ENCODE measurements around the gene CYTH1. TPM values are rescaled to one million over a fixed set of nuclear protein-coding genes. Genes with fewer than 3 reads are reported as not detected.
A peak's percentile ranks its signal among the peaks of the same experiment; 100 is the strongest.

The CYTH1 gene
- polyA plus RNA-seq, 1 donor from 2014 or later: 210 TPM

DNA sequence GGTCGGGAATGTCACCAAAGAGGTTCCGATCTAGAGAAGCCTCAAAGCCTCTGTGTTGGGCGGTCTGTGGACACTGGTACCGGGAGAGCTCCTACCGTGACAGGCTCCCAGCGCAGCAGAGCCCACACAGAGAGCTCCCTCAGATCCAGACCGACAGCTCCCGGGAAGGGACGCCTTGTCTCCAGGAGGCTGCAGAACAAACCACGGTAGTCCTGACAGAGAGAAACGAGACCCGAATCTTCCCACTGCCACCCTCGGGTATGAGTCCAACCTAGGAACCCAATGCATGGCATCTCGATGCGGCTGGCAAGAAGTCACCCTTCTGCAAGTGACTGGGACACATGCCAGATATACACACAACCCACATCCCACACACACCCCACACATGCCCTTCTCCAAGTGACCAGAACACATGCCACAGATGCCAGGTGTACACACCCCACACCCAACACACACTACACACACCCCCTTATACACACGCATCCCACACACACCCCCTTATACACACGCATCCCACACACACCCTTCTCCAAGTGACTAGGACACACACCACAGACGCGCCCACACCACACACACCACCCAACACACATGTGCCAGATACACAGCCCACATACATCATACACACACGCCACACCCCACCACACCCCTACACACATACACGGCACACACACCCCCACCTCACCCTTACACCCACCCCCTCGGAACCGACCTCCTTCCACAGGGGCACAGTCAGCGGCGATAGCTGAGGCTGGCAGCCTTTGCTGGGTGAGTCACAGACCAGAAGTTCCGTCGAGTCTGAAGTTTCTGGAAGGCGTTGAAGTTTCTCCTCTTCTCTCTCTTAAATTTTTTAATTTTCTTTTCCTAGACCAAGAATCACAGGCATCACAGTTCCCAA, 15.9 kb upstream of the CYTH1 start:
- Mint-ChIP-seq H3K4me1 (peaks cover 6 to 10% (median 6%) of the 10 kb centered on the region in 3 donors), H3K4me3 (peak overlapping the region in 1 of 4 donors; percentile 62), H3K9me3 (no peaks in the 10 kb centered on the region), H3K27me3 (no peaks in the 10 kb centered on the region), H3K27ac (peak overlapping the region in 1 of 3 donors; percentile 20), H3K36me3 (peaks cover 10% of the 10 kb centered on the region)

DNA sequence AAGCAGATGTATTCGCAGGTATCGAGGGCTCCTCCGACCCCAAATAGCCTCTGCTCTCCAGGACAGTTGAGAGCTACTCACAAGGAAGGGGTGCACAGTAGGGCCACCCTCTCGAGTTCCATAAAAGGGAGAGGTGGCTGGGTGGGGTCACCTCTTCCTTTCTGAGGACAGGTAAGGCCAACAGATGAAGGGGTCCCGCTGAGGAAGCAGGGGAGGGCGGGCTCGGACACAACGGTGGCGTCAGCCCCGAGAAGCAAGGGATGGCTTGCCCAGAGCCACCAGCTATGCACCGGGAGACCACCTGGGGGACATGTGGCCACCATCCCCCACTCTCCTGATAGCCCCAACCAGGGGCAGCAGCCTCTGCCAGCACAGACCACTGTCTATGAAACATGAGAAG, 15.1 kb upstream of the CYTH1 start:
- Mint-ChIP-seq H3K4me1 (peaks cover 6 to 10% (median 6%) of the 10 kb centered on the region in 3 donors), H3K4me3 (no peak overlapping the region), H3K9me3 (no peaks in the 10 kb centered on the region), H3K27ac (peak overlapping the region in 1 of 3 donors; percentile 20), H3K27me3 (no peaks in the 10 kb centered on the region), H3K36me3 (peaks cover 10% of the 10 kb centered on the region)

DNA sequence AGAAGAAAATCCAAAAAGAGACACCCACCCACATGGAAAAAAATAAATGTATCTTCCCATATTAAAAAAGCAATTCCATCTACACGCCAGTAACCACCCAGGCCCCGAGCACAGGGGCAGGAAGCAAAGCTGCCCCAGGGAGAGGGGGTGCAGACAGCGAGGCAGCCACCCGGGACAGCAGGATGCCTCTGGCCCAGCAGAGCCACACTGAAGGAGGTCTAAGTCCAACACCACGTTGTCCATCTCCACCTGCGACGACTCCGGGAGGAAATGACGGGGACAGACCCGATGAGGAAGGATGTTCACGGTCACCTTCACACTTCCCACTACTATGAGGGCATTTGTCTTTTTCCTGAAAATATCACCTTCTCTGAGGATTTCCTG, 14.4 kb upstream of the CYTH1 start:
- Mint-ChIP-seq H3K9me3 (no peaks in the 10 kb centered on the region), H3K27ac (peak overlapping the region in 1 of 3 donors; percentile 75), H3K27me3 (no peaks in the 10 kb centered on the region), H3K4me3 (no peak overlapping the region), H3K4me1 (peaks cover 6 to 10% (median 8%) of the 10 kb centered on the region in 3 donors), H3K36me3 (peaks cover 10% of the 10 kb centered on the region)

DNA sequence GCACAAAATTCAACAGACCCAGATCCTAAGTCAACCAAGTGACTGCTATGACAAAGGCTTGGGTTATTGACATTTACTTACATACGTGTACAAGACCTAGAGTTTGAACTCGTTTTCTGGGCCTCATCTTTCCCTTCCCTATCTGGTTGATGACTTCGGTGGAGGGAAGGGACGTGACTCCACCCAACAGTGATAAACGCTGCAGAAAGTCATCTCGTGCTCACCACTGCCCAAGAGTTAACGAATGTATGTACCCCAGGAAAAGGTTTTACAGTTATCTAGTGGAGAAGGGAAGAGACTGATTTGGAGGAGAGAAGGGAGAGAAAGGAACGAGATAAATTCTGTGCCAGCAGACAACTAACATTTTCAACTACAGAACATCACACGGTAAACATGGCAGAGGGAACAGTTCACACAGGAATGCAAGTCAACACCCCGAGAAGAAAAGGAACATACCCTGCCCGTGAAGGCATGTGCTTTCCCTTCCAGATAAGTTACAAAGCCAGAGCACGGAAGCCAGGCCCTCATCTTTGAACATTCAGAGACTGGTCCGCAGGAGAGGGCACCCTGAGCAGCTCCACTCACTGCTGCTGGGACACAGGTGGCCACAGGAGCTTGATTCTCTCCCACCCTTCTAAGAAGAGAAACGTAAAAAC, 13.9 kb upstream of the CYTH1 start:
- Mint-ChIP-seq H3K9me3 (no peaks in the 10 kb centered on the region), H3K27me3 (no peaks in the 10 kb centered on the region), H3K27ac (peak overlapping the region in 1 of 3 donors; percentile 75), H3K36me3 (peaks cover 10% of the 10 kb centered on the region), H3K4me3 (no peak overlapping the region), H3K4me1 (peaks cover 6 to 10% (median 8%) of the 10 kb centered on the region in 3 donors)

DNA sequence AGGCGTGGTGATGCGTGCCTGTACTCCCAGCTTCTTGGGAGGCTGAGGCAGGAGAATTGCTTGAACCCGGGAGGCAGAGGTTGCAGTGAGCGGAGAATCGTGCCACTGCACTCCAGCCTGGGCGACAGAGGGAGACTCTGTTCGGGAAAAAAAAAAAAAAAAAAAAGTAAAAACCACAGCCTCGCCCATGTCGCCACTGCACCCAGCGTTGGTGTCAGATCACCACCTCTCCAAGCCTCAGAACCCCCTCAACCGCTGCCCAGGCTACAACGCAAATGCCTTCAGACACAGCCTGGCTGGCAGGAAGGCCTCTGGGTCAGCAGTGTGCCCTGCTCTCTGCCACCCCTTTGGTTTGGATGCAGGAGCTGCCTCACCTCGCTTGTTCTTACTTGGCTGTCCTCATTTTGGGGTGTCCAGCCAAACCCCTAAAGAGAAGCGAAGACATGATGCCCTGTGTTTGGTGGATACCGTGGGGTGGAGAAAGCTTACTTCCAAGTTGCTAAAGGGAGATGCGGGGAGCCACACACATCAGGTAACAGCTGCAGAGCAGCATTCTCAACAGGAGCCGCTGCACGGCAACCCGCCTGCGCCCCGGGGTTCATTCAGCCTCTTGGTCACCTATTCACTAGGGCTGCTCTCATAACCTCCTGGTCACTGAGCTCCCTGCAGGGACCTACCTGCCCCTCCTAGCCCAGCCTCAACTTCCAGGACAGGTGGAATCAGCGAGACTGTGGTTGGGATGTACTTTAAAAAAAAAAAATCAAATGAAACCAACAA, 13.0 kb upstream of the CYTH1 start:
- Mint-ChIP-seq H3K4me1 (peaks cover 6 to 10% (median 8%) of the 10 kb centered on the region in 3 donors), H3K36me3 (peaks cover 10% of the 10 kb centered on the region), H3K9me3 (no peaks in the 10 kb centered on the region), H3K27ac (peak overlapping the region in 1 of 3 donors; percentile 60), H3K27me3 (no peaks in the 10 kb centered on the region), H3K4me3 (no peak overlapping the region)

DNA sequence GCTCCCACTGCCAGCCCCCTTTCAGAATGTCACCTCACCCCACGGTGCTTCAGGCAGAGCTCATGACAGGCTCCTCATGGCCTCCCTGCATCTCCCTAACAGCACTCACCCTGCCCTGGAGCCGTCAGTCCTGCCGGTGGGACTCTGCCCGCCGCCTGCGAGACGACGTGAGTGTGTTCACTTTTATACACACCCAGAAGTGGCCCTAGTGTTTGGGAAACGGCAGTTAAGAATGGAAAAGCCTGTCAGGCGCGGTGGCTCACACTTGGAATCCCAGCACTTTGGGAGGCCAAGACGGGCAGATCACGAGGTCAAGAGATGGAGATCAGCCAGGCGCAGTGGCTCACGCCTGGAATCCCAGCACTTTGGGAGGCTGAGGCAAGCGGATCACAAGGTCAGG, 12.3 kb upstream of the CYTH1 start:
- Mint-ChIP-seq H3K27me3 (no peaks in the 10 kb centered on the region), H3K9me3 (no peaks in the 10 kb centered on the region), H3K4me1 (peaks cover 6 to 8% (median 8%) of the 10 kb centered on the region in 3 donors), H3K36me3 (peaks cover 8% of the 10 kb centered on the region), H3K27ac (peak overlapping the region in 1 of 3 donors; percentile 60), H3K4me3 (peak overlapping the region in 1 of 4 donors; percentile 39)

DNA sequence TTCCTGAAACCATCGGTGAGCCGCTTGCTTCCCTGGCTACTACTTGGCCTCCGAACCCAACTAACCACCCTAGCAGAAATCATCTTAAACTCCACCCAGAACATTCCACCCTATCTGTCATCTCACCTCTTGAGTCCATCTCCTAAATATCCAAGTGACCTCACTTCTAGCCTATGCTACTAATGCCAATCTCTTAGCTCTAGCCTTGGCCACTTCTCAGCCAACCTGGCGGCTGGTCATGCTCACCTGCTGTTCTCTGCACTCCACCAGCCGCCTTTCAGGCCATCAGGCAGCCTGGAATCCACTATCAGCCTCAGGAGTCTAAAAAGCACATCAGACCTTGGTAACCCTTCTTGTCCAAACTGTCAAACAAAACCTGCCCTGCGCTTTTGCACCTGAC, 11.9 kb upstream of the CYTH1 start:
- Mint-ChIP-seq H3K9me3 (no peaks in the 10 kb centered on the region), H3K36me3 (peaks cover 6% of the 10 kb centered on the region), H3K4me1 (peaks cover 4 to 6% (median 5%) of the 10 kb centered on the region in 3 donors), H3K4me3 (no peak overlapping the region), H3K27me3 (no peaks in the 10 kb centered on the region), H3K27ac (peak overlapping the region in 1 of 3 donors; percentile 60)

DNA sequence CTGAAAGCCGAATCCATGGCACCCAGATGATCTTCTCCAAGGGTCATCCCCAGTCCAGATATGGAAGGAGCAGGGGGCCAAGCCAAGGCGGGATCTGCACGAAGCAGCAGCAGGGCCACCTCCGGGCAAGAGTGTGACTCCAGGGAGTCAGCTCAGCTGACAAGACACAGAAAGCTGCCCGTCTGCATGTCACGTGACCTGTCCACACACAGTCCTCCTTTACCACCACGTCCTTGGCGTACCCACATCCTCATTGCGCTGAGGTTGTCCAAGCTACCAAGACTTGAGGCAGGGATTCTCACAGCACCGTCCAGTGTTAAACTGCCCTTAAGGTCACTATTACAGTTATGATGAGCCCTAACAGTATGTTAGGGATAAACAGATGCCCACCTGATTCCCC, 11.3 kb upstream of the CYTH1 start:
- Mint-ChIP-seq H3K36me3 (peaks cover 2% of the 10 kb centered on the region), H3K27me3 (no peaks in the 10 kb centered on the region), H3K4me3 (no peak overlapping the region), H3K4me1 (peaks cover 0 to 2% (median 1%) of the 10 kb centered on the region in 3 donors), H3K27ac (peak overlapping the region in 2 of 3 donors; percentile 54 to 60), H3K9me3 (no peaks in the 10 kb centered on the region)

DNA sequence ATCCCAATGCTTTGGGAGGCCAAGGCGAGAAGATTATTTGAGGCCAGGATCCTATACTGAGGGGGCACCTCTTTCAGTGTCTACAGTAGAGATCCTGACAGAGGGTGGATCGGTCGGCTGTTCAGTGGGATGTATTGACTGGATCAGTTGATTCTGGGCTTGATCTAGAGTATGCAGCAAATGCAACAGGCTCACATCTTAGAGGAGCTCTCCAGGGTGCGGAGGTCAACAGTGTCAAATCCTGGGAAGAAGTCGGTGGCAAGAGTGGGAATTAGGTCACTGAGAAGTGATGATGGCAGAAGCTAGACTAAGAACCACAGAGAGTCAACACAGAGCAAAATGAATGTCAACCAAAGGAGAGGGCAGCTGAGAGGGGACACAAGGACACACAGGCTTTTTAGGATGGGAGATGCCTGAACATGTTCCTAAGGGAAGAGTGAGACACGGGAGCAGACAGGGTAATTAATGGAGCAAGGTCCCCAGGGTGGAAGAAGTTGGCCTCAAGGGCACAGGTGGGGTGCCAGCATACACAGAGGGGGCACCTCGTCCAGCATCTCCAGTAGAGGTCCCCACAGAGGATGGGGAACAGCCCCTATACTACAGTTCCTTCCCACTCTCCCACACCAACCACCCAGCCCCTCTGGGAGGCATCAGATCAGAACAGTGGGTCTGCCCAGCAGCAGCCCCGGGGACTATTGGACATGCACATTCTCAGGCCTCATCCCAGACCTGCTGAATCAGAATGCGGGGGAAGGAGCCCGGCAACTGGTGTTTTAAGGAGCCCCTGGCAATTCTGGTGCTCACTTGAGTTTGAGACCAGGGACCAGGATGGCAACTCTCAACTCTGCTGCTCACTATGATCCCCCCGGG, 10.0 kb upstream of the CYTH1 start:
- peaks cover 1 to 5% (median 2%) of the 10 kb centered on the region in 3 donors for H3K4me1 Mint-ChIP-seq
- no peaks in the 10 kb centered on the region for H3K9me3 Mint-ChIP-seq
- H3K27ac Mint-ChIP-seq: peak overlapping the region in 2 of 3 donors; percentile 21 to 54
- H3K4me3 Mint-ChIP-seq: peak overlapping the region in 1 of 4 donors; percentile 80
- no peaks in the 10 kb centered on the region for H3K27me3 Mint-ChIP-seq
- no peaks in the 10 kb centered on the region for H3K36me3 Mint-ChIP-seq

DNA sequence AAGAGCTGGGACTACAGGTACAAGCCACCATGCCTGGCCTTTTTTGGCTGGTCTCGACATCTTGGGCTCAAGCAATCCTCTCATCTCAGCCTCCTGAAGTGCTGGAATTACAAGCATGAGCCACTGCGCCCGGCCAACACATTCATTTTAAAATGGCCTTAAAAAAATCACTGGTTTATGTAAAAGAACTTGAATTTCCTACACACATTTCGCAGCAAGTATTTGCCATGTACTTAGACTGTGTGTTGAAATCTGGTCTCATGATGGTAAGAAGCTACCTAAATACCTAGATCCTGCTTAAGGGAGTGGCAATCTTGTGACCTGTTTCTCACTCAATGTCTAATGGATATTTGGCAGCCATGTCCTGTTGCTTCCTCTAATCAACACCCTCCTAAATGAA, 8.5 kb upstream of the CYTH1 start:
- Mint-ChIP-seq H3K9me3 (no peaks in the 10 kb centered on the region), H3K36me3 (no peaks in the 10 kb centered on the region), H3K27ac (no peak overlapping the region), H3K4me3 (no peak overlapping the region), H3K27me3 (no peaks in the 10 kb centered on the region), H3K4me1 (peaks cover 2 to 5% (median 4%) of the 10 kb centered on the region in 3 donors)

DNA sequence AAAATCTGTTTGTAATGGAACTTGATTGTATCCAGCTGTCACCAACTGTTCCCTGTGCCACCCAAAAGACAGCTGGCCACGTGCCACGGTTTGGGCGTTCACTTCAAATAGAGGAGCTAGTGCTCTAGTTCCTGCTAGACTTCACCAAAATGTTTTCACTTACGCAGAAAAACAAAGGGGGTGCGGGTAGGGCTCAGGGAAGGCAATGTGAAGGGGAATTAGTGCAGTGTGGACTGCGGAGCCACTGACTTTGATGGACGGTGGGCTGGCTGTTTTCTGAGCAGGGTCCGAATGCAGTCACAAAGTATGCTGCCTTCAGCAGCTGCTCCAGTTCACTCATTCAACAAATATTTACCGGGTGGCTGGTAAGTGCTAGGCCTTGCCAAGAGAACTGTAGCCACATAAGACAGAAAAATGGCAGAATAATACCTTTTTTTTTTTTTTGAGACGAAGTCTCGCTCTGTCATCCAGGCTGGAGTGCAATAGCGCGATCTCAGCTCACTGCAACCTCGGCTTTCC, 7.6 kb upstream of the CYTH1 start:
- Mint-ChIP-seq H3K27ac (peak overlapping the region in 2 of 3 donors; percentile 39 to 68), H3K4me3 (peak overlapping the region in 1 of 4 donors; percentile 85), H3K4me1 (peaks cover 2 to 5% (median 4%) of the 10 kb centered on the region in 3 donors), H3K9me3 (no peaks in the 10 kb centered on the region), H3K27me3 (no peaks in the 10 kb centered on the region), H3K36me3 (no peaks in the 10 kb centered on the region)

DNA sequence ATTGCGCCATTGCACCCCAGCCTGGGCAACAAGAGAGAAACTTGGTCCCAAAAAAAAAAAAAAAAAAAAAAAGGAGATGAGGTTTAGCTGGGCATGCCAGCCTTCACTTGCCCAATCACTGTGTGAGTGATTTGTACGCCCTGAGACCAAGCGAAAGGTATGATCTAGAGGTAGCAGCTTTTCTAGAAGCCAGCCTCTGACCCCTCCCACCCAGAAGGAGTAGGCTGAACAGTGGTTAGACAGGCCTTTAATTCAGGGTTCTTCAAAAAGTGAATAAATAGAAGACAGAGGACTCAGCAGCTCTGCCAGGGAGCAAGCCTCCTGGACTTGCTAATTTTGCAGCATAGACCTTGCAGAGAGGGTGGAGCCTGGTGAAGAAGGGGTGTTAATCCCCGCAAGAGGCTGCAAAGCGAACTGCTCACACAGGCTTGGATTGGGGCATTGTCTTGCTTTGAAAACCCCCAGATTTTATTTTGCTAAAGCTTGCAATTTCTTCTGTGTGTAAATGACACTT, 7.1 kb upstream of the CYTH1 start:
- Mint-ChIP-seq H3K9me3 (no peaks in the 10 kb centered on the region), H3K4me1 (peaks cover 2 to 5% (median 4%) of the 10 kb centered on the region in 3 donors), H3K4me3 (no peak overlapping the region), H3K27me3 (no peaks in the 10 kb centered on the region), H3K36me3 (no peaks in the 10 kb centered on the region), H3K27ac (peak overlapping the region in 2 of 3 donors; percentile 39 to 68)

DNA sequence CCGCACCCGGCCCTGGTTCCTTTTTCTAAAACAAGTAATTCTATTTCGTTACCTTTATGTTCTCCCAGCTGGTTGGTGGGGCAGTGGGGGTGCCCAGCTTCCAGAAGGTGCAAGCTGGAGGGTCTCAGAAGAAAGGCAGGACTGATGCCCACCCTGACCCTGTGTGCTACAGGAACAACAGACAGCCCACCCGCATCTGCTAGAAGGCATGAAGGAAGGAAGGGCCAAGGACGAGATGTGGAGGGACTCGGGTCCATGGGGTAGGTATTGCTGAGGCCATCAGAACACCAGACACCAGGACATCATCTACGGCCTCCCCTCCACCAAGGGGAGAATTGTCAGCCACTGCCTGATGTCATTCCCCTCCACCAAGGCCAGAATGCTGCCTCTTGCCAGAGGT, 6.4 kb upstream of the CYTH1 start:
- Mint-ChIP-seq H3K4me1 (peaks cover 5 to 10% (median 5%) of the 10 kb centered on the region in 3 donors), H3K9me3 (no peaks in the 10 kb centered on the region), H3K27me3 (no peaks in the 10 kb centered on the region), H3K4me3 (no peak overlapping the region), H3K36me3 (no peaks in the 10 kb centered on the region), H3K27ac (no peak overlapping the region)

DNA sequence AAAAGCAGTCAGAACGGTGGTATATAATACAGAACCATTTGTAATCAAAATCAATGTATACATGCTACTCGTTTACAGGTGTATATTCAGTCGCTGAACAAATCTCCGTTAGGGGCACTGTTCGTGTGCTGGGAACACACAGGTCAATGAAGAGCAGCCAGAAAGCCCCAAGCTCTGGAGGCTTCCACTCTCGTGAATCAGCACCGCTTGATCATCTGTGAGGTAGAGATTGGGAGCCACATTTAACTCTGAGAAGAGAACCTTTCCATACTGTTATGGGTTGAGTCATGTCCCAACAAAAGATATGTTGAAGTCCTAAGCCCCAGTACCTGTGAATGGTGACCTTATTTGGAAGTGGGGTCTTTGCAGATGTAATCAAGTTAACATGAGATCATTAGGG, 5.4 kb upstream of the CYTH1 start:
- Mint-ChIP-seq H3K9me3 (no peaks in the 10 kb centered on the region), H3K4me1 (peaks cover 5 to 14% (median 9%) of the 10 kb centered on the region in 3 donors), H3K27ac (peak overlapping the region in 1 of 3 donors; percentile 67), H3K4me3 (no peak overlapping the region), H3K27me3 (no peaks in the 10 kb centered on the region), H3K36me3 (no peaks in the 10 kb centered on the region)
